Activated CD8-positive, alpha-beta memory T cell treated with anti-CD3 and anti-CD28 coated beads, Interleukin-2, amount 50 U/mL, for 1 hour (primary cell): ENCODE data around the gene ZNF497.
A peak's percentile ranks its signal among the peaks of the same experiment; 100 is the strongest.
"Not testable (repeated sequence)": the region's sequence is repeated elsewhere in the genome, so short reads cannot be mapped to it uniquely, and the experiment has no call there.

Experiments
- DNase-seq: peaks from one replicate; pipeline ENCODE4 v3.0.0-alpha.2; 2020; ENCODE audit errors: extremely low read depth

Gene ZNF497

GRCh38 chr19:58362272-58362994 lies at the start of gene ZNF497:
Gene ZNF497, minus strand, starts transcription at chr19:58362751. Its CDS starts 5,116 bp downstream, at chr19:58357635.
- DNase-seq: peak; percentile 88

- no peak for DNase-seq
Observed at GRCh38 chr19:58409010-58409790, 46.6 kb upstream of the ZNF497 start.

GRCh38 chr19:58408152-58409009 lies 45.8 kb upstream of the ZNF497 start, which contains the start of gene ZNF584:
Gene ZNF584, plus strand, starts transcription at chr19:58408649. Its CDS starts 499 bp downstream, at chr19:58409148.
- peak; percentile 82 for DNase-seq

GRCh38 chr19:58407658-58408151 lies 45.2 kb upstream of the ZNF497 start:
- no peak for DNase-seq

- DNase-seq: no peak
Observed at GRCh38 chr19:58406818-58407657, 44.5 kb upstream of the ZNF497 start.

GRCh38 chr19:58403920-58404478 lies 41.4 kb upstream of the ZNF497 start:
- DNase-seq: not testable (repeated sequence)

GRCh38 chr19:58401840-58402421 lies 39.4 kb upstream of the ZNF497 start:
- DNase-seq: no peak

- DNase-seq: peak; percentile 99
Observed at GRCh38 chr19:58400916-58401839, 38.6 kb upstream of the ZNF497 start.

GRCh38 chr19:58400316-58400915 lies 37.9 kb upstream of the ZNF497 start:
- no peak for DNase-seq

GRCh38 chr19:58399903-58400302 lies 37.4 kb upstream of the ZNF497 start:
- DNase-seq: no peak

- no peak for DNase-seq
Observed at GRCh38 chr19:58398545-58398944, 36.0 kb upstream of the ZNF497 start.

- DNase-seq: no peak
Observed at GRCh38 chr19:58398087-58398486, 35.5 kb upstream of the ZNF497 start.

- DNase-seq: no peak
Observed at GRCh38 chr19:58397533-58398037, 35.0 kb upstream of the ZNF497 start.

GRCh38 chr19:58396691-58397532 lies 34.4 kb upstream of the ZNF497 start:
- DNase-seq: no peak

GRCh38 chr19:58395979-58396627 lies 33.6 kb upstream of the ZNF497 start:
- no peak for DNase-seq

GRCh38 chr19:58395220-58395978 lies 32.8 kb upstream of the ZNF497 start, which contains the start of gene RNF225:
Gene RNF225, plus strand, starts transcription at chr19:58395656. Its CDS starts 434 bp downstream, at chr19:58396090.
- no peak for DNase-seq
